Measurements from ENCODE around the gene ERP27.
A peak's percentile ranks its signal among the peaks of the same experiment; 100 is the strongest.

Gene ERP27

DNA sequence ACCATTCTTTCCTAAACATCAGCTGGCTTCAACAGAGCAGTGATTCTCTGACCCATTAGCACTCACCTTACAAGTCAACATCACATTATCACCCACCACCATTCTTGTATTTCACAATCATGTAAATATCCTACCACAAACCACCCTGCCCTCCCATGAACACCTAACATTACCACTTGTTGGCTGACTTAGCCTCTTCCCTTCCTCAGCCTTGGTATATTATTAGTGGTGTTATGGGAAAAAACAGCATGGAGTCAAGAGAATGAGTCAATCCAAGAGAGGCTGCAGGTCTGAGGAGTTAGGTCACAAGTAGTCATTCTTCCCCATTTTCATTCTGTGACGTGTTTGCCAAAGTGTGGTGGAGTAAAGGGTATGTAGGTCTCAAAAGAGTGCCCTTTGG is 30.4 kb downstream of the ERP27 start:
- H3K9ac ChIP-seq = no peak overlapping the region
- no peaks in the 10 kb centered on the region for H3K9me3 ChIP-seq (ENCODE audit: control insufficient read depth, low read length)
- H3K4me2 ChIP-seq (ENCODE audit: low read length) = no peak overlapping the region
- no peak overlapping the region for H2AFZ ChIP-seq
- no peaks in the 10 kb centered on the region for H3K27me3 ChIP-seq (ENCODE audit: control insufficient read depth, insufficient read depth, low read length)
- no peaks in the 10 kb centered on the region for H3K4me1 ChIP-seq
- no peak overlapping the region for H3K27ac ChIP-seq
- H3K79me2 ChIP-seq = no peaks in the 10 kb centered on the region
- H3K36me3 ChIP-seq (ENCODE audit: control insufficient read depth, insufficient read depth, low read length) = no peaks in the 10 kb centered on the region
- H3K4me3 ChIP-seq (ENCODE audit: low read depth, low read length) = no peak overlapping the region
- TF ChIP-seq, protein P1, sequence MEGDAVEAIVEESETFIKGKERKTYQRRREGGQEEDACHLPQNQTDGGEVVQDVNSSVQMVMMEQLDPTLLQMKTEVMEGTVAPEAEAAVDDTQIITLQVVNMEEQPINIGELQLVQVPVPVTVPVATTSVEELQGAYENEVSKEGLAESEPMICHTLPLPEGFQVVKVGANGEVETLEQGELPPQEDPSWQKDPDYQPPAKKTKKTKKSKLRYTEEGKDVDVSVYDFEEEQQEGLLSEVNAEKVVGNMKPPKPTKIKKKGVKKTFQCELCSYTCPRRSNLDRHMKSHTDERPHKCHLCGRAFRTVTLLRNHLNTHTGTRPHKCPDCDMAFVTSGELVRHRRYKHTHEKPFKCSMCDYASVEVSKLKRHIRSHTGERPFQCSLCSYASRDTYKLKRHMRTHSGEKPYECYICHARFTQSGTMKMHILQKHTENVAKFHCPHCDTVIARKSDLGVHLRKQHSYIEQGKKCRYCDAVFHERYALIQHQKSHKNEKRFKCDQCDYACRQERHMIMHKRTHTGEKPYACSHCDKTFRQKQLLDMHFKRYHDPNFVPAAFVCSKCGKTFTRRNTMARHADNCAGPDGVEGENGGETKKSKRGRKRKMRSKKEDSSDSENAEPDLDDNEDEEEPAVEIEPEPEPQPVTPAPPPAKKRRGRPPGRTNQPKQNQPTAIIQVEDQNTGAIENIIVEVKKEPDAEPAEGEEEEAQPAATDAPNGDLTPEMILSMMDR (IDR thresholded peaks at IDR 0.05) = no peak

DNA sequence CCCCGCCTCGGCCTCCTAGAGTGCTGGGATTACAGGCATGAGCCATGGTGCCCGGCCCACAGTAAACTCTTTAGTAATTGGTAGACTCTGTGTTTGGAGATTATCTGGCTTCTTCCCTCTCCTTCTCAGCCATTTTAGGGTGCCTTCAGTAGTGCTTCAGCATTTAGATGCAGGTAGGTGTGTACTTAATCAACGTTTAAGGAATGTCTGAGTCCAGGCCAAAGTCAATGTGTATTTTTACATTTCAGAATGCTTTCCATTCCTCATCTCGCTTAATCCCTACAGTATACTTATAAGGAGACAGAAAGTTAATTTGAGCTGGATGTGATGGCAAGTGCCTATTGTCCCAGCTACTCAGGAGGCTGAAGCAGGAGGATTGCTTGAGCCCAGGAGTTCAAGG is 32.2 kb downstream of the ERP27 start:
- H3K27ac ChIP-seq = no peak overlapping the region
- H3K4me1 ChIP-seq = no peaks in the 10 kb centered on the region

DNA sequence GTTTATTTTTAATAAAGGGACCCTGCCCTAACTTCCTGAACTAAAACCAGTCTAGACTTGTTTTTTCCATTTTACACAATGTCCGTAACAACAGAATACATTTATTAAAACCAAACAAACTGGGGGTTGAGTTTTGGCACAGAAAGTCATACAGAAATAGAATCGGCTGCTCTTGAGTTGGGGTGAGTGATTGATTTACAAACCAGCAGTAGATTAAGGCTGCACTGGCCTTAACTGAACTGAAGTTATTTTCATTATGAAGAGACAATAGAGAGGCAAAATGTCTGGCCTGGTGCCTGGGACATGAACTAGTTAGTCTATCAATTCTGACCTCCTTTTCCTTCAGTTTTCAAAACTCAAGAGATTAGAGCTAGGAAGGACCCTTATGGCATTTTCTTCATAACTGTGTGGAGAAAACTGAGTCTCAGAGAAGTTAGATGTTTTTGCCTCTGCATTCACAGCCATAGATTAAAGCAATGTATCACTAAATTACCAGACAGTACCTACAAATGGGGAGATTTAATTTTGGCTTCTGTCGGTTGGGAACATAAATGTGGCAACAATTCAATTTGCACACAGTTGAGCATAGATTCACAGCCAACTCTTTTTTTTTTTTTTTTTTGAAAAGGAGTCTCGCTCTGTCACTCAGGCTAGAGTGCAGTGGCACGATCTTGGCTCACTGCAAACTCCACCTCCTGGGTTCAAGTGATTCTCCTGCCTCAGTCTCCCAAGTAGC is 32.9 kb downstream of the ERP27 start:
- Histone ChIP-seq H3K4me2 (ENCODE audit: low read length) (no peak overlapping the region), H3K79me2 (no peaks in the 10 kb centered on the region), H3K4me1 (no peaks in the 10 kb centered on the region), H3K36me3 (ENCODE audit: control insufficient read depth, insufficient read depth, low read length) (no peaks in the 10 kb centered on the region), H2AFZ (no peak overlapping the region), H3K4me3 (ENCODE audit: low read depth, low read length) (no peak overlapping the region), H3K9ac (no peak overlapping the region), H3K27ac (peak overlapping the region; percentile 50), H3K9me3 (ENCODE audit: control insufficient read depth, low read length) (no peaks in the 10 kb centered on the region), H3K27me3 (ENCODE audit: control insufficient read depth, insufficient read depth, low read length) (no peaks in the 10 kb centered on the region)
- TF ChIP-seq, protein P1 (IDR thresholded peaks at IDR 0.05) = no peak

More for the DNA sequence above, 32.2 kb downstream of the ERP27 start:
- Histone ChIP-seq H3K27me3 (ENCODE audit: control insufficient read depth, insufficient read depth, low read length) (no peaks in the 10 kb centered on the region), H3K4me2 (ENCODE audit: low read length) (no peak overlapping the region), H3K79me2 (no peaks in the 10 kb centered on the region), H3K9me3 (ENCODE audit: control insufficient read depth, low read length) (no peaks in the 10 kb centered on the region), H3K36me3 (ENCODE audit: control insufficient read depth, insufficient read depth, low read length) (no peaks in the 10 kb centered on the region), H3K9ac (no peak overlapping the region), H3K4me3 (ENCODE audit: low read depth, low read length) (no peak overlapping the region), H2AFZ (no peak overlapping the region)
- TF ChIP-seq, protein P1 (IDR thresholded peaks at IDR 0.05) = no peak

DNA sequence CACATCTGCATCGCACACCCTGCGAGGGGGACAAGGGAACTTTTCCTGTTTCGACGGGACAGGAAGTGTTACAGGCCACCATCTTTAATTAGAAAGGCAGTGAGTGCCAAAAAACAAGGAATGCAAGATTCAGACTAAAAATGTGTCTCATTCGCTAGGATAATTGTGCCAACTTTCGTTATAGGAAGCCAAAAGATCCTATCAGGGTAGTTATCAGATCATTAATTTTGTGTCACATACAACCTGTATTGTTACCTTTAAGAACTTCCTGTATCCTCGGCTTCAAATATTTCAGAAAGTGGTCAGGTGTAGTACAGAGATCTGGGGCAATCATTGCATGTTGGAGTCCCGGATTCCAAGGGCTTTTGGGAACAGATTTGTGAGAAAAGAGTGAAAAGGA is 33.5 kb downstream of the ERP27 start:
- Histone ChIP-seq H3K4me1 (no peaks in the 10 kb centered on the region), H2AFZ (no peak overlapping the region), H3K4me3 (ENCODE audit: low read depth, low read length) (peak overlapping the region; percentile 3), H3K27me3 (ENCODE audit: control insufficient read depth, insufficient read depth, low read length) (no peaks in the 10 kb centered on the region), H3K27ac (peak overlapping the region; percentile 50), H3K4me2 (ENCODE audit: low read length) (no peak overlapping the region), H3K79me2 (no peaks in the 10 kb centered on the region), H3K9me3 (ENCODE audit: control insufficient read depth, low read length) (no peaks in the 10 kb centered on the region), H3K9ac (no peak overlapping the region), H3K36me3 (ENCODE audit: control insufficient read depth, insufficient read depth, low read length) (no peaks in the 10 kb centered on the region)
- TF ChIP-seq, protein P1 (IDR thresholded peaks at IDR 0.05) = no peak

Data from parathyroid adenoma (tissue), 2 donors.